ENCODE data around the gene CCDC102A. TPM values are rescaled to one million over a fixed set of nuclear protein-coding genes. Genes with fewer than 3 reads are reported as not detected.
A peak's percentile ranks its signal among the peaks of the same experiment; 100 is the strongest.

Gene CCDC102A
- polyA plus RNA-seq, 3 donors: not detected

- Mint-ChIP-seq H3K4me3 (no peak overlapping the region), H3K36me3 (peaks cover 53 to 54% of the 10 kb centered on the region in 2 donors), H3K9me3 (peaks cover 0 to 5% (median 0%) of the 10 kb centered on the region in 7 donors), H3K27ac (peak overlapping the region in 3 of 7 donors; percentile 12 to 58 (median 27)), H3K27me3 (ENCODE audit: low read depth in 3 of 3) (peaks cover 2 to 12% (median 7%) of the 10 kb centered on the region in 3 donors), H3K4me1 (peaks cover 18% of the 10 kb centered on the region)
- H3K4me1 ChIP-seq (ENCODE audit: control insufficient read depth in 1 of 2, insufficient read depth in 2 of 2, low read length in 2 of 2): peaks cover 10 to 24% of the 10 kb centered on the region in 2 donors
- no peaks in the 10 kb centered on the region for H3K9me3 ChIP-seq (replicated peaks in 1 of 2; ENCODE audit: control insufficient read depth in 1 of 2, insufficient read depth in 1 of 2, low read length in 2 of 2)
- H3K27ac ChIP-seq (ENCODE audit: low read depth in 1 of 2, low read length in 2 of 2): no peak overlapping the region
- WGBS (ENCODE audit: insufficient coverage): 88% methylated on average over 4 of the region's 10 CpGs
- H3K4me3 ChIP-seq (replicated peaks in 1 of 3; ENCODE audit: low read depth in 2 of 3, low read length in 3 of 3): no peak overlapping the region
- H3K36me3 ChIP-seq (replicated peaks in 1 of 2; ENCODE audit: control insufficient read depth in 1 of 2, insufficient read depth in 2 of 2, low read length in 2 of 2): peaks cover 48 to 54% of the 10 kb centered on the region in 2 donors
- DNase-seq: no peak
- H3K79me2 ChIP-seq (ENCODE audit: insufficient read depth, low read length): no peaks in the 10 kb centered on the region
- H3K4me2 ChIP-seq (replicated peaks; ENCODE audit: extremely low read depth, low read length, poor library complexity, severe bottlenecking): no peak overlapping the region
- no peak overlapping the region for H3K9ac ChIP-seq (ENCODE audit: insufficient read depth, low read length, poor library complexity, severe bottlenecking)
- H2AFZ ChIP-seq (ENCODE audit: insufficient read depth, low read depth, low read length, poor library complexity, severe bottlenecking): no peak overlapping the region
- peaks cover 4% of the 10 kb centered on the region for H4K20me1 ChIP-seq (ENCODE audit: insufficient read depth, low read length)
- TF ChIP-seq CTCF (IDR thresholded peaks at IDR 0.05): no peak
- H3K27me3 ChIP-seq (ENCODE audit: control insufficient read depth in 2 of 2, insufficient read depth in 2 of 2, low read length in 2 of 2): peaks cover 0 to 4% of the 10 kb centered on the region in 2 donors
- intact Hi-C loops (cut with micrococcal nuclease): no loop called here
Observed at GRCh38 chr16:57471852-57472664, 64.3 kb downstream of the CCDC102A start.

GRCh38 chr16:57471209-57471608 lies 65.2 kb downstream of the CCDC102A start:
- Mint-ChIP-seq H3K9me3 (peaks cover 0 to 5% (median 0%) of the 10 kb centered on the region in 7 donors), H3K4me3 (no peak overlapping the region), H3K4me1 (peaks cover 16% of the 10 kb centered on the region), H3K36me3 (peaks cover 56 to 61% of the 10 kb centered on the region in 2 donors), H3K27me3 (ENCODE audit: low read depth in 3 of 3) (peaks cover 2 to 5% (median 5%) of the 10 kb centered on the region in 3 donors), H3K27ac (peak overlapping the region in 2 of 7 donors; percentile 28 to 46)
- H3K36me3 ChIP-seq (replicated peaks in 1 of 2; ENCODE audit: control insufficient read depth in 1 of 2, insufficient read depth in 2 of 2, low read length in 2 of 2): peaks cover 55 to 62% of the 10 kb centered on the region in 2 donors
- H3K79me2 ChIP-seq (ENCODE audit: insufficient read depth, low read length): no peaks in the 10 kb centered on the region
- H4K20me1 ChIP-seq (ENCODE audit: insufficient read depth, low read length): peaks cover 4% of the 10 kb centered on the region
- H2AFZ ChIP-seq (ENCODE audit: insufficient read depth, low read depth, low read length, poor library complexity, severe bottlenecking): no peak overlapping the region
- TF ChIP-seq CTCF (IDR thresholded peaks at IDR 0.05): no peak
- 100% methylated on average over 1 of the region's 1 CpG for WGBS (ENCODE audit: insufficient coverage)
- H3K27me3 ChIP-seq (ENCODE audit: control insufficient read depth in 2 of 2, insufficient read depth in 2 of 2, low read length in 2 of 2): no peaks in the 10 kb centered on the region
- peak overlapping the region in 1 of 2 donors; percentile 11 for H3K27ac ChIP-seq (ENCODE audit: low read depth in 1 of 2, low read length in 2 of 2)
- no peaks in the 10 kb centered on the region for H3K9me3 ChIP-seq (replicated peaks in 1 of 2; ENCODE audit: control insufficient read depth in 1 of 2, insufficient read depth in 1 of 2, low read length in 2 of 2)
- H3K9ac ChIP-seq (ENCODE audit: insufficient read depth, low read length, poor library complexity, severe bottlenecking): no peak overlapping the region
- intact Hi-C loops (cut with micrococcal nuclease): no loop called here
- H3K4me3 ChIP-seq (replicated peaks in 1 of 3; ENCODE audit: low read depth in 2 of 3, low read length in 3 of 3): no peak overlapping the region
- no peak overlapping the region for H3K4me2 ChIP-seq (replicated peaks; ENCODE audit: extremely low read depth, low read length, poor library complexity, severe bottlenecking)
- DNase-seq: no peak
- H3K4me1 ChIP-seq (ENCODE audit: control insufficient read depth in 1 of 2, insufficient read depth in 2 of 2, low read length in 2 of 2): peaks cover 7 to 21% of the 10 kb centered on the region in 2 donors
